Ishikawa (cell line): Measurements from ENCODE around the gene DBT.

ENCODE experiments used
- CREB1 ChIP-seq: IDR thresholded peaks from 2 replicates; pipeline ENCODE4 v1.6.1; 2012; ENCODE audit warnings: low read depth
- TF ChIP-seq, protein P1 (sequence below): IDR thresholded peaks from 2 replicates; pipeline ENCODE4 v1.6.1; 2012; ENCODE audit warnings: low read depth, mild to moderate bottlenecking

DNA sequence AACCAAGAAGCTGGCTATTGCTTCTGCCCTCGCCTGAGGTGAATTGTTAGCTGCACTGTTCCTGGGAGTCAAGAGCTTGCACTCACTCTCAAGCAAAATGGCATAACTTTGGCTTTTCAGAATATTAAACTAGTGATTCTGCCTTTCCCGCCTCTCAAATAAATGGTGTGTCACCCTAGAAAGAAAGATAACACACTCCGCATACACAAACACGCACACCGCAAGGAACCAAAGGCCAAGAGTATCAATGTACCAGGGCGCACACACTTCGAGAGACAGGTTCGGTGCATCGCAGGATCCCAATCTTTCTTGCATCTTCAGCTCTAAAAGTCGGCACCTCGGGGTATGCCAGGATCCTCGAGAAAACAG is 15.9 kb upstream of the DBT start:
- no peak for TF ChIP-seq CREB1
- TF ChIP-seq, protein P1, sequence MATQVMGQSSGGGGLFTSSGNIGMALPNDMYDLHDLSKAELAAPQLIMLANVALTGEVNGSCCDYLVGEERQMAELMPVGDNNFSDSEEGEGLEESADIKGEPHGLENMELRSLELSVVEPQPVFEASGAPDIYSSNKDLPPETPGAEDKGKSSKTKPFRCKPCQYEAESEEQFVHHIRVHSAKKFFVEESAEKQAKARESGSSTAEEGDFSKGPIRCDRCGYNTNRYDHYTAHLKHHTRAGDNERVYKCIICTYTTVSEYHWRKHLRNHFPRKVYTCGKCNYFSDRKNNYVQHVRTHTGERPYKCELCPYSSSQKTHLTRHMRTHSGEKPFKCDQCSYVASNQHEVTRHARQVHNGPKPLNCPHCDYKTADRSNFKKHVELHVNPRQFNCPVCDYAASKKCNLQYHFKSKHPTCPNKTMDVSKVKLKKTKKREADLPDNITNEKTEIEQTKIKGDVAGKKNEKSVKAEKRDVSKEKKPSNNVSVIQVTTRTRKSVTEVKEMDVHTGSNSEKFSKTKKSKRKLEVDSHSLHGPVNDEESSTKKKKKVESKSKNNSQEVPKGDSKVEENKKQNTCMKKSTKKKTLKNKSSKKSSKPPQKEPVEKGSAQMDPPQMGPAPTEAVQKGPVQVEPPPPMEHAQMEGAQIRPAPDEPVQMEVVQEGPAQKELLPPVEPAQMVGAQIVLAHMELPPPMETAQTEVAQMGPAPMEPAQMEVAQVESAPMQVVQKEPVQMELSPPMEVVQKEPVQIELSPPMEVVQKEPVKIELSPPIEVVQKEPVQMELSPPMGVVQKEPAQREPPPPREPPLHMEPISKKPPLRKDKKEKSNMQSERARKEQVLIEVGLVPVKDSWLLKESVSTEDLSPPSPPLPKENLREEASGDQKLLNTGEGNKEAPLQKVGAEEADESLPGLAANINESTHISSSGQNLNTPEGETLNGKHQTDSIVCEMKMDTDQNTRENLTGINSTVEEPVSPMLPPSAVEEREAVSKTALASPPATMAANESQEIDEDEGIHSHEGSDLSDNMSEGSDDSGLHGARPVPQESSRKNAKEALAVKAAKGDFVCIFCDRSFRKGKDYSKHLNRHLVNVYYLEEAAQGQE = no peak
